ENCODE data around the gene PARP4. TPM values are rescaled to one million over a fixed set of nuclear protein-coding genes. Genes with fewer than 3 reads are reported as not detected.
A peak's percentile ranks its signal among the peaks of the same experiment; 100 is the strongest.
"Not testable (repeated sequence)": the region's sequence is repeated elsewhere in the genome, so short reads cannot be mapped to it uniquely, and the experiment has no call there.

The PARP4 gene
- total and polyA plus RNA-seq, 4 donors = 12.4 to 52.6 (median 24.2) TPM

DNA sequence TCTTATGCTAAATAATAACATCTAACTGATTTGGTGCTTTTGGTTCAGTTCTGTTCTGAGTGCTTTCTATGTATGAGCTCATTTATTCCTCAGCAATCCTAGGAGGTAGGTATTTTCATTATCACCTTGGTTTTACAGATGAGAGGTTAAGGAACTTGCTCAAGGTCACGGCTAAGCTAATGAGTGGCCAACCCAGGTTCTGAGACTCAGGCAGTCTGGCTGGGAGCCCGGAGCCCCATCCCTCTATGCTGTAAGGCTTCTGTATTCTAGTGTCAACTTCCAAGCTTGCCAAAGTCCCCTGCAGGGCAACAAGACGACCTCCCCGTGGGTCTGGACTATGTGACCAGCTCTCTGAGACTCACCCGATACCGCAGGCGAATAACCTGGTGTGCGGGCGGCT lies 60.5 kb downstream of the PARP4 start:
- intact Hi-C loops (cut with DNase I) = no loop called here
- Histone ChIP-seq H3K27ac (ENCODE audit: low read depth in 1 of 2, low read length in 2 of 2) (no peak overlapping the region), H3K36me3 (ENCODE audit: control insufficient read depth in 1 of 2, insufficient read depth in 2 of 2, low read length in 1 of 2) (peaks cover 10 to 13% of the 10 kb centered on the region in 2 donors), H3K4me3 (ENCODE audit: low read length in 2 of 2) (no peak overlapping the region), H3K9me3 (ENCODE audit: control insufficient read depth, low read length) (no peaks in the 10 kb centered on the region), H3K4me1 (ENCODE audit: control insufficient read depth in 1 of 2, insufficient read depth in 2 of 2, low read length in 2 of 2) (no peaks in the 10 kb centered on the region), H3K27me3 (ENCODE audit: control insufficient read depth in 1 of 2, insufficient read depth in 2 of 2, low read length in 1 of 2) (no peaks in the 10 kb centered on the region)
- ATAC-seq (ENCODE audit: low FRiP score) (no peak), DNase-seq (no peak)
- WGBS, 2 donors = 93 to 95% methylated on average over 9 of the region's 9 CpGs

DNA sequence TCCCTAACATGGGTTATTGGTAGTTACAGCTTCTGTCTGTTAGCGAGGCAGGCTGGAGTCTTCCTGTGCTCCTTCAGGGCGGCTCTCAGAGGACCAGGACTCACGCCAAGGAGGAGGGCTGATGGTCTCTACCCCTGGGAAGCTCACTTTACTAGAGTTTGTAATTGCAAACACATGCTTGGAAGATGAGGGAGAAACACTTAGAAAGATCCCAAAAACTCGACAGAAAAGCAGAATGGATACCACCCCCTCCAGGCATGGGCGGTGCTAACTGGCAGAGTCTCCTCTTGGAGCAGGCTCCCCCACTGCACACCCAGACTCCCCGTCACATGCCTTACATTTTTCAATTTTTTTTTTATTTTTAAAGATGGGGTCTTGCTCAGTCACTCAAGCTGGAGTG lies 62.0 kb downstream of the PARP4 start:
- Histone ChIP-seq H3K9me3 (ENCODE audit: control insufficient read depth, low read length) (no peaks in the 10 kb centered on the region), H3K36me3 (ENCODE audit: control insufficient read depth in 1 of 2, insufficient read depth in 2 of 2, low read length in 1 of 2) (peaks cover 8 to 10% of the 10 kb centered on the region in 2 donors), H3K27me3 (ENCODE audit: control insufficient read depth in 1 of 2, insufficient read depth in 2 of 2, low read length in 1 of 2) (no peaks in the 10 kb centered on the region), H3K27ac (ENCODE audit: low read depth in 1 of 2, low read length in 2 of 2) (no peak overlapping the region), H3K4me3 (ENCODE audit: low read length in 2 of 2) (no peak overlapping the region), H3K4me1 (ENCODE audit: control insufficient read depth in 1 of 2, insufficient read depth in 2 of 2, low read length in 2 of 2) (no peaks in the 10 kb centered on the region)
- WGBS, 2 donors = 73 to 76% methylated on average over 6 of the region's 6 CpGs
- DNase-seq = no peak
- intact Hi-C loops (cut with DNase I) = no loop called here
- peak; percentile 57 for ATAC-seq (ENCODE audit: low FRiP score)

DNA sequence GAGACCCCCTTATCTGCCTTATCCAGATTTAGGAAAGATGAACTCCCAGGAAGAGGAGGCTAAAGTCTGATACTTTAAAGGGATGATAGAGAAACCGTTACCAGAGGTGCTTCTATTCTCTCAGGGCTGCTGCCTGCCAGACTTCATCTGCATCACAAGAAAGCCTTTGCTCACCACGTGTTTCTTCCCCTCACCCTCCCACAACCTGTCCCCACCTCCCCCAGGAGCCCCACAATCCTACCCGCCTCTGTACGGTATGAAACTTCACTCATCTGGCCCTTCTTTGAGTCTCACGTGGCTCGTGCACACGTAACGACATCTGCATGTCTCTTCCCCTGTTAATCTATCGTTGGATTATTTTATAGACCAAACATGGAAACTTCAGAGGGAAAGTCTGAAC lies 67.7 kb downstream of the PARP4 start:
- H3K9me3 ChIP-seq (ENCODE audit: control insufficient read depth, low read length); H3K4me1 ChIP-seq (ENCODE audit: control insufficient read depth in 1 of 2, insufficient read depth in 2 of 2, low read length in 2 of 2); intact Hi-C loops (cut with DNase I); ATAC-seq (ENCODE audit: low FRiP score); H3K4me3 ChIP-seq (ENCODE audit: low read length in 2 of 2); DNase-seq; H3K27ac ChIP-seq (ENCODE audit: low read depth in 1 of 2, low read length in 2 of 2); H3K36me3 ChIP-seq (ENCODE audit: control insufficient read depth in 1 of 2, insufficient read depth in 2 of 2, low read length in 1 of 2); H3K27me3 ChIP-seq (ENCODE audit: control insufficient read depth in 1 of 2, insufficient read depth in 2 of 2, low read length in 1 of 2): not testable (repeated sequence)
- 82 to 86% methylated on average over 9 of the region's 9 CpGs for WGBS, 2 donors

DNA sequence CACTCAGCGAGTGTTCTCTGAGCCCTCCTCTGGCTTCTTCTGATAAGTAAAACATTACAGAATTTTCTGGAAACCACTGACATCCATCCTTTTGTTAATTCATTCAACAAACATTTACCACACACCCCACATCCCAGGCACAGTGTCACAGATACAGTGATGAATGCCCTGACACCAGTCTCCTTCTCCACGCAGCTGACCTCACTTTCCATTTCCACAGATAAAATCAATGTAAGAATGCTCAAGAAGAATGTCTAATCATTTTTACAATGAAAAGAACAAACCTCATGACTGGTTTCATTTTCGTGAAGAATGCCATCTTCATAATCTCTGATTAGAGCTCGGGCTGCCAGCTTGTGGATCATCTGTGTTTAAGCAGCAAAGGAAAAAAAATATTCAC lies 69.2 kb downstream of the PARP4 start:
- H3K27ac ChIP-seq (ENCODE audit: low read depth in 1 of 2, low read length in 2 of 2) = no peak overlapping the region
- no peaks in the 10 kb centered on the region for H3K27me3 ChIP-seq (ENCODE audit: control insufficient read depth in 1 of 2, insufficient read depth in 2 of 2, low read length in 1 of 2)
- intact Hi-C loops (cut with DNase I) = no loop called here
- H3K9me3 ChIP-seq (ENCODE audit: control insufficient read depth, low read length) = no peaks in the 10 kb centered on the region
- H3K4me3 ChIP-seq (ENCODE audit: low read length in 2 of 2) = no peak overlapping the region
- 87 to 89% methylated on average over 4 of the region's 4 CpGs for WGBS, 2 donors
- no peaks in the 10 kb centered on the region for H3K4me1 ChIP-seq (ENCODE audit: control insufficient read depth in 1 of 2, insufficient read depth in 2 of 2, low read length in 2 of 2)
- DNase-seq (no peak), ATAC-seq (ENCODE audit: low FRiP score) (no peak)
- peaks cover 0 to 2% of the 10 kb centered on the region in 2 donors for H3K36me3 ChIP-seq (ENCODE audit: control insufficient read depth in 1 of 2, insufficient read depth in 2 of 2, low read length in 1 of 2)

DNA sequence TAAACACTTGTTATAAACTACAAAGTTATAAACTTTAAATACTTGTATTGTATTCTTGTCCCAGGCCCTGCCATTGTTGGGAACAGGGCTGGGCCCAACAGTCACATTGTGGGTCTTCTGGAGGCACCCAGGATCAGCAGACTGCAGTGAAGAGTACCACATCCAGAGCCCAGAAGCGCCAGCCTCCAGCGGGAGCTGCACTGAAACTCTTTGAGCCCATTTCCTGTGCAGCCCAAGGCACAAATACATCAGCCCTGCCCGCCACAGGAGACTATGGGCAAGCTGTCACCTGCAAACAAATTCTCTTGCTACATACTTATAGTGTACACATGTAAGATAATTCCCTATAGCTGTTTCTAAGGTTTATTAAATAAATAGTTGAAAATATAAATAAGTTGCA lies 86.5 kb downstream of the PARP4 start:
- 96 to 97% methylated on average over 3 of the region's 3 CpGs for WGBS, 2 donors
- H3K4me1 ChIP-seq (ENCODE audit: control insufficient read depth in 1 of 2, insufficient read depth in 2 of 2, low read length in 2 of 2); DNase-seq; H3K36me3 ChIP-seq (ENCODE audit: control insufficient read depth in 1 of 2, insufficient read depth in 2 of 2, low read length in 1 of 2); H3K27me3 ChIP-seq (ENCODE audit: control insufficient read depth in 1 of 2, insufficient read depth in 2 of 2, low read length in 1 of 2); H3K27ac ChIP-seq (ENCODE audit: low read depth in 1 of 2, low read length in 2 of 2); H3K4me3 ChIP-seq (ENCODE audit: low read length in 2 of 2); ATAC-seq (ENCODE audit: low FRiP score); H3K9me3 ChIP-seq (ENCODE audit: control insufficient read depth, low read length); intact Hi-C loops (cut with DNase I): not testable (repeated sequence)

DNA sequence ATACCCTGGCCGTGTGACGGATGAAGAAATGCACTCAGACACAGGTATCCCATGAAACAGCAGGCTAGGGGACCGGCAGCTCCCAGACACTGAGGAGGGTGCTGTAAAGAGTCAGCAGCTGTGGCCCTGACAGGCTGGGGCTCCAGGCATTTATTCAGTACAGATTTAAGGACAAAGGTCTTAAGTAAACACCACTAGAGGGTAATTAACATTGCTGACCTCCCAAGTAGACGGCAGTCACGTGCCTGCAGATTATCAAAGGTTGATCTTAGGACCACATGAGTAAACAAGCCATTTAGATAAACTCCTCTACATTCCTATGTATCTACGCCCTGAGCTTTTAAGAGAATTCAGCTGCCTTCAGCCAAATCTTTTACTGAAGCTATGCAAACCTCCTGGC lies 92.9 kb downstream of the PARP4 start:
- H3K4me3 ChIP-seq (ENCODE audit: low read length in 2 of 2); H3K4me1 ChIP-seq (ENCODE audit: control insufficient read depth in 1 of 2, insufficient read depth in 2 of 2, low read length in 2 of 2); H3K27me3 ChIP-seq (ENCODE audit: control insufficient read depth in 1 of 2, insufficient read depth in 2 of 2, low read length in 1 of 2); DNase-seq; H3K36me3 ChIP-seq (ENCODE audit: control insufficient read depth in 1 of 2, insufficient read depth in 2 of 2, low read length in 1 of 2); ATAC-seq (ENCODE audit: low FRiP score); H3K27ac ChIP-seq (ENCODE audit: low read depth in 1 of 2, low read length in 2 of 2); H3K9me3 ChIP-seq (ENCODE audit: control insufficient read depth, low read length); intact Hi-C loops (cut with DNase I): not testable (repeated sequence)
- 75 to 78% methylated on average over 6 of the region's 6 CpGs for WGBS, 2 donors

DNA sequence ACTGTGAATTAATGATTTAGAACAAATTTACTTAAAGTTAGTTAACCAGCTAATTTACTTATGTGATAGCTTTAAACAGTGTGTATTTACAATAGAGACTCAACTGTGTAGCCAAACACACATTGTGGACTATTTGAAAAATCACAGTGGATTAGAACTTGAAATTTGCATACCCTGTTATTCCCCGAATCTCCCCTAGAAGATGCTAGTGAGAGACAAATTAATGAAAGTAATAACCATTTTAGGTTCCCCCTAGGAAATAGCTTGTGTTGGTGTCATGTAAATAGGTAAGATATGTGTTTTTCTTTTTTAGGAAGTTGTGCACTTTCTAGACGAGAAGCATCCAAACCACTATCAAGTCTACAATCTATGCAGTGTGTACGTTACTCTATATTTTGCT lies 104.7 kb downstream of the PARP4 start:
- Histone ChIP-seq H3K4me3 (ENCODE audit: low read length in 2 of 2) (no peak overlapping the region), H3K9me3 (ENCODE audit: control insufficient read depth, low read length) (no peaks in the 10 kb centered on the region), H3K27me3 (ENCODE audit: control insufficient read depth in 1 of 2, insufficient read depth in 2 of 2, low read length in 1 of 2) (no peaks in the 10 kb centered on the region), H3K36me3 (ENCODE audit: control insufficient read depth in 1 of 2, insufficient read depth in 2 of 2, low read length in 1 of 2) (no peaks in the 10 kb centered on the region), H3K27ac (ENCODE audit: low read depth in 1 of 2, low read length in 2 of 2) (no peak overlapping the region), H3K4me1 (ENCODE audit: control insufficient read depth in 1 of 2, insufficient read depth in 2 of 2, low read length in 2 of 2) (no peaks in the 10 kb centered on the region)
- ATAC-seq (ENCODE audit: low FRiP score) (no peak), DNase-seq (no peak)
- intact Hi-C loops (cut with DNase I) = no loop called here
- 60 to 70% methylated on average over 3 of the region's 3 CpGs for WGBS, 2 donors

DNA sequence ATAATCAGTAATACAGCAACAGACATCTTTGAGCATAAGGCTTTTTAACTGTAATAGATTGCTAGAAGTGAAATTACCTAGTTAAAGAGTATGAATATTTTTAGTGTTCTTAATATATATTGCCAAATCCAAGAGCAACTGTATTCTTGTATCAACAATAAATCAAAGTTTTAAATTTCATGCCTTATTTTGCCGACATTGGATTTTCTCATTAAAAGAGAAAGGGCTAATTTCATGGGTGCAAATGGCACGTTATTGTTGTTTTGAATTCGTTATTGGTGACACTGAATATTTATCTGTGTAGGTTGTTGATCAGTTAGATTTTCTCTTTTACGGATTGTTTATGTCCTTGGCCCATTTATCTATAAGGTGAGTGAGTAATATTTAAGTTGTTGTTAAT lies 106.1 kb downstream of the PARP4 start:
- H3K27me3 ChIP-seq (ENCODE audit: control insufficient read depth in 1 of 2, insufficient read depth in 2 of 2, low read length in 1 of 2) = no peaks in the 10 kb centered on the region
- no peak overlapping the region for H3K4me3 ChIP-seq (ENCODE audit: low read length in 2 of 2)
- 89 to 91% methylated on average over 4 of the region's 4 CpGs for WGBS, 2 donors
- H3K27ac ChIP-seq (ENCODE audit: low read depth in 1 of 2, low read length in 2 of 2) = no peak overlapping the region
- no peaks in the 10 kb centered on the region for H3K9me3 ChIP-seq (ENCODE audit: control insufficient read depth, low read length)
- no peaks in the 10 kb centered on the region for H3K36me3 ChIP-seq (ENCODE audit: control insufficient read depth in 1 of 2, insufficient read depth in 2 of 2, low read length in 1 of 2)
- no peaks in the 10 kb centered on the region for H3K4me1 ChIP-seq (ENCODE audit: control insufficient read depth in 1 of 2, insufficient read depth in 2 of 2, low read length in 2 of 2)
- intact Hi-C loops (cut with DNase I) = no loop called here
- ATAC-seq (ENCODE audit: low FRiP score) (no peak), DNase-seq (no peak)

DNA sequence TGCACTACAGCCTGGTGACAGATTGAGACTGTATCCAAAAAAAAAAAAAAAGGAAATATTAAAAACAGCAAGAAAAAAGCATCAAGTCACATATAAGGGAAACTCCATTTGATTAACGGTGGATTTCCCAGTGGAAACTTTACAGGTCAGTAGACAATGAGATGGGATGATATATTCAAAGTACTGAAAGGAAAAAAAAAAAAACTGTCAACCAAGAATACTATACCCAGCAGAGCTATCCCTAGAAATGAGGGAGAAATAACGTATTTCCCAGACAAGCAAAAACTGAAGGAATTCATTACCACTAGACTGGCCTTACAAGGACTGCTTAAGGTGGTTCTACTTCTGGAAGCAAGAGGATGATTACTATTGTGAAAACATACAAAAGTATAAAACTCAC lies 115.8 kb downstream of the PARP4 start:
- no peaks in the 10 kb centered on the region for H3K27me3 ChIP-seq (ENCODE audit: control insufficient read depth in 1 of 2, insufficient read depth in 2 of 2, low read length in 1 of 2)
- H3K4me1 ChIP-seq (ENCODE audit: control insufficient read depth in 1 of 2, insufficient read depth in 2 of 2, low read length in 2 of 2) = no peaks in the 10 kb centered on the region
- DNase-seq (no peak), ATAC-seq (ENCODE audit: low FRiP score) (no peak)
- H3K9me3 ChIP-seq (ENCODE audit: control insufficient read depth, low read length) = no peaks in the 10 kb centered on the region
- intact Hi-C loops (cut with DNase I) = no loop called here
- no peak overlapping the region for H3K27ac ChIP-seq (ENCODE audit: low read depth in 1 of 2, low read length in 2 of 2)
- H3K4me3 ChIP-seq (ENCODE audit: low read length in 2 of 2) = no peak overlapping the region
- H3K36me3 ChIP-seq (ENCODE audit: control insufficient read depth in 1 of 2, insufficient read depth in 2 of 2, low read length in 1 of 2) = no peaks in the 10 kb centered on the region
- WGBS, 2 donors = 82 to 86% methylated on average over 2 of the region's 2 CpGs

Measured in aorta (tissue), 5 donors.